Panc1 (cell line): ENCODE measurements around the gene KLHL2. TPM values are rescaled to one million over a fixed set of nuclear protein-coding genes. Genes with fewer than 3 reads are reported as not detected.
A peak's percentile ranks its signal among the peaks of the same experiment; 100 is the strongest.

Source experiments
- ATAC-seq: fragments of 200-7000 bp; cut with Tn5 transposase; 2 replicates; pipeline ENCODE4 v1.9.1; 2020; ENCODE audit warnings: mild to moderate bottlenecking, moderate library complexity
- BruUV-seq: library from RNA; stranded (reverse); fragments of 400-500 nt; replicated peaks from 2 replicates; lab custom pipeline; 2021; lab: Mats Ljungman, UMichigan
- CTCF ChIA-PET: fragments of 300-600 bp; sonication (Branson Sonifier 250); formaldehyde crosslinking; loops from one replicate; lab custom pipeline; 2022; ENCODE audit warnings: antibody characterized with exemption; lab: Charles Lee
- POLR2A ChIA-PET: fragments of 300-600 bp; sonication (Branson Sonifier 250); formaldehyde crosslinking; loops from one replicate; lab custom pipeline; 2022; ENCODE audit warnings: antibody characterized with exemption; lab: Charles Lee
- DNase-seq: peaks from one replicate; pipeline ENCODE4 v3.0.0-alpha.2; 2010; ENCODE audit warnings: low read depth, low spot score
- H3K27ac ChIP-seq: 2 replicates; pipeline ENCODE4 v1.5.1; 2011; ENCODE audit warnings: mild to moderate bottlenecking, low read length, inconsistent platforms
- H3K27me3 ChIP-seq: fragments of 200-500 bp; sonication (Bioruptor generic); 2 replicates; pipeline ENCODE4 v1.6.0; 2014; ENCODE audit warnings: low read length, inconsistent platforms; ENCODE audit not compliant: control insufficient read depth, insufficient read depth
- H3K36me3 ChIP-seq: fragments of 200-500 bp; sonication (Bioruptor generic); 2 replicates; pipeline ENCODE4 v1.5.1; 2014; ENCODE audit warnings: inconsistent platforms, mild to moderate bottlenecking, low read length, moderate library complexity; ENCODE audit not compliant: control insufficient read depth, insufficient read depth
- H3K4me1 ChIP-seq: 2 replicates; pipeline ENCODE4 v1.5.1; 2011; ENCODE audit warnings: inconsistent platforms, mild to moderate bottlenecking, low read length, moderate library complexity; ENCODE audit not compliant: control insufficient read depth, insufficient read depth
- H3K4me3 ChIP-seq, 2 experiments: 2 replicates each; pipeline ENCODE4 v1.5.1; 2011 to 2012; ENCODE audit warnings: low read depth in 2 of 2, low read length in 2 of 2, mild to moderate bottlenecking in 2 of 2, inconsistent platforms in 1 of 2, moderate library complexity in 1 of 2
- H3K9me3 ChIP-seq: fragments of 200-500 bp; sonication (Bioruptor generic); 2 replicates; pipeline ENCODE4 v1.5.1; 2014; ENCODE audit warnings: low read depth, mild to moderate bottlenecking, inconsistent platforms, low read length, moderate library complexity; ENCODE audit not compliant: control insufficient read depth, insufficient read depth
- CTCF ChIP-seq: fragments of 450-650 bp; IDR thresholded peaks from 2 replicates; pipeline ENCODE4 v1.5.1; 2017; ENCODE audit warnings: mild to moderate bottlenecking
- POLR2AphosphoS5 ChIP-seq: IDR thresholded peaks from 2 replicates; pipeline ENCODE4 v1.6.1; 2012; ENCODE audit warnings: mild to moderate bottlenecking, low read depth, low read length, moderate library complexity
- REST ChIP-seq, 2 experiments: IDR thresholded peaks; 2 replicates each; pipeline ENCODE4 v1.6.1; 2011 to 2012; ENCODE audit warnings: low read depth in 2 of 2, control low read depth in 1 of 2, low read length in 1 of 2, mild to moderate bottlenecking in 1 of 2, moderate library complexity in 1 of 2; ENCODE audit not compliant: insufficient read depth in 1 of 2
- SIN3A ChIP-seq: IDR thresholded peaks from 2 replicates; pipeline ENCODE4 v1.6.1; 2012; ENCODE audit warnings: low read depth, mild to moderate bottlenecking, low read length, moderate library complexity, borderline replicate concordance; ENCODE audit not compliant: insufficient read depth
- TCF7L2 ChIP-seq: IDR thresholded peaks from 2 replicates; pipeline ENCODE4 v1.6.1; 2011; ENCODE audit warnings: mild to moderate bottlenecking, low read depth, low read length, inconsistent platforms
- in situ Hi-C: cut with HindIII; loops from 2 replicates; pipeline ENCODE4 v1.10.0; 2016; ENCODE audit warnings: low sequenced_read_pairs, low pct_unique_long_range_greater_than_20kb
- intact Hi-C: fragments of 100-400 bp; cut with micrococcal nuclease; formaldehyde crosslinking; loops from one replicate; pipeline ENCODE4 v1.10.0; 2022; ENCODE audit not compliant: unreplicated experiment
- total RNA-seq: library from RNA; stranded (reverse); gene quantifications from one replicate; pipeline ENCODE4 v1.2.1, GENCODE V29; 2021; ENCODE audit not compliant: unreplicated experiment

KLHL2 gene
- total RNA-seq, 1 experiment from 2014 or later = 17.4 TPM

- in situ Hi-C loops (no loop called here), intact Hi-C loops (no loop called here)
- Histone ChIP-seq H3K27me3 (no peaks in the 10 kb centered on the region), H3K36me3 (no peaks in the 10 kb centered on the region), H3K9me3 (no peaks in the 10 kb centered on the region), H3K27ac (no peak overlapping the region), H3K4me1 (no peaks in the 10 kb centered on the region), H3K4me3 (no peak overlapping the region)
- ChIA-PET CTCF (no interaction called here), POLR2A (no interaction called here)
- no TSS peak for BruUV-seq
- DNase-seq = no peak
- no peak for ATAC-seq
- no peak for TF ChIP-seq CTCF
- TF ChIP-seq POLR2AphosphoS5 = no peak
- TF ChIP-seq REST (IDR thresholded peaks at IDR 0.05; ENCODE audit: insufficient read depth in 1 of 2, low read depth in 2 of 2, low read length in 1 of 2) = no peak
- no peak for TF ChIP-seq SIN3A
- no peak for TF ChIP-seq TCF7L2
These were observed 144.2 kb downstream of the KLHL2 start for GRCh38 chr4:165351359-165352130.

GRCh38 chr4:165355900-165356300 lies 148.5 kb downstream of the KLHL2 start:
- CTCF ChIA-PET = interaction anchor here (0.6 kb wide), 1 partner anchor 234 kb away, joined by 4 read pairs; no protein-coding TSS in a partner anchor
- Histone ChIP-seq H3K9me3 (no peaks in the 10 kb centered on the region), H3K4me1 (no peaks in the 10 kb centered on the region), H3K4me3 (no peak overlapping the region), H3K27me3 (peaks cover under 1% of the 10 kb centered on the region), H3K27ac (no peak overlapping the region), H3K36me3 (no peaks in the 10 kb centered on the region)
- in situ Hi-C loops = no loop called here
- ATAC-seq = peak; percentile 66; the same call in 1 of the 2 replicates
- POLR2A ChIA-PET = no interaction called here
- intact Hi-C loops = loop anchor here (2.0 kb wide), 1 partner anchor 109 kb away; no protein-coding TSS in a partner anchor
- no TSS peak for BruUV-seq
- TF ChIP-seq CTCF (peak; percentile 68), TCF7L2 (no peak)
- no peak for DNase-seq
